Astrocyte (in vitro differentiated cells and primary cell): ENCODE measurements around the gene EML6. TPM values are rescaled to one million over a fixed set of nuclear protein-coding genes. Genes with fewer than 3 reads are reported as not detected.

Source experiments
- DNase-seq: peaks from one replicate; pipeline ENCODE4 v3.0.0-alpha.2; 2010; ENCODE audit warnings: low read depth
- FAIRE-seq: peaks from 2 replicates; lab custom pipeline; 2011; peaks lifted over from hg19 to GRCh38; lab: Jason Lieb, UNC
- H2AFZ ChIP-seq: 2 replicates; pipeline ENCODE4 v1.6.0; 2012; ENCODE audit warnings: low read depth, low read length, inconsistent platforms
- H3K27ac ChIP-seq: 2 replicates; pipeline ENCODE4 v1.5.1; 2011; ENCODE audit warnings: low read depth, low read length, inconsistent platforms
- H3K27me3 ChIP-seq: 2 replicates; pipeline ENCODE4 v1.6.0; 2011; ENCODE audit warnings: low read length, inconsistent platforms; ENCODE audit not compliant: insufficient read depth
- H3K36me3 ChIP-seq: 2 replicates; pipeline ENCODE4 v1.5.1; 2011; ENCODE audit warnings: low read length, inconsistent platforms; ENCODE audit not compliant: insufficient read depth
- H3K4me1 ChIP-seq: 2 replicates; pipeline ENCODE4 v1.5.1; 2011; ENCODE audit warnings: low read length, inconsistent platforms; ENCODE audit not compliant: insufficient read depth
- H3K4me2 ChIP-seq: 2 replicates; pipeline ENCODE4 v1.6.0; 2012; ENCODE audit warnings: low read length, inconsistent platforms
- H3K4me3 ChIP-seq: 2 replicates; pipeline ENCODE4 v1.5.1; 2011; ENCODE audit warnings: low read depth, mild to moderate bottlenecking, low read length, inconsistent platforms; ENCODE audit not compliant: insufficient read depth
- H3K79me2 ChIP-seq: 2 replicates; pipeline ENCODE4 v1.6.0; 2012; ENCODE audit warnings: mild to moderate bottlenecking, low read length, inconsistent platforms; ENCODE audit not compliant: insufficient read depth
- H3K9ac ChIP-seq: 2 replicates; pipeline ENCODE4 v1.6.0; 2012; ENCODE audit warnings: mild to moderate bottlenecking, low read length, inconsistent platforms
- H3K9me3 ChIP-seq: 2 replicates; pipeline ENCODE4 v1.5.1; 2012; ENCODE audit warnings: low read depth, mild to moderate bottlenecking, low read length, inconsistent platforms; ENCODE audit not compliant: insufficient read depth
- H4K20me1 ChIP-seq: 2 replicates; pipeline ENCODE4 v1.6.0; 2012; ENCODE audit warnings: low read length, inconsistent platforms; ENCODE audit not compliant: insufficient read depth
- H3K27ac Mint-ChIP-seq: one replicate; pipeline ENCODE4 v1.8.0; 2021; ENCODE audit warnings: mild to moderate bottlenecking, mixed read lengths; ENCODE audit not compliant: unreplicated experiment
- H3K27me3 Mint-ChIP-seq: one replicate; pipeline ENCODE4 v1.8.0; 2021; ENCODE audit warnings: low read depth, mixed read lengths; ENCODE audit not compliant: unreplicated experiment
- H3K36me3 Mint-ChIP-seq: one replicate; pipeline ENCODE4 v1.8.0; 2021; ENCODE audit warnings: low read depth, mixed read lengths; ENCODE audit not compliant: unreplicated experiment
- H3K4me1 Mint-ChIP-seq: one replicate; pipeline ENCODE4 v1.8.0; 2021; ENCODE audit warnings: low read depth, mixed read lengths; ENCODE audit not compliant: unreplicated experiment
- H3K4me3 Mint-ChIP-seq: one replicate; pipeline ENCODE4 v1.8.0; 2021; ENCODE audit warnings: mild to moderate bottlenecking, moderate library complexity, mixed read lengths; ENCODE audit not compliant: unreplicated experiment
- H3K9me3 Mint-ChIP-seq: one replicate; pipeline ENCODE4 v1.8.0; 2021; ENCODE audit warnings: mild to moderate bottlenecking, mixed read lengths; ENCODE audit not compliant: unreplicated experiment
- CTCF ChIP-seq: IDR thresholded peaks from 2 replicates; pipeline ENCODE4 v1.5.1; 2011; ENCODE audit warnings: low read depth, mild to moderate bottlenecking, inconsistent platforms, low read length, moderate library complexity; ENCODE audit not compliant: insufficient read depth
- EZH2 ChIP-seq: IDR thresholded peaks from 2 replicates; pipeline ENCODE4 v1.6.1; 2012; ENCODE audit warnings: mild to moderate bottlenecking, low read length, inconsistent platforms; ENCODE audit not compliant: insufficient read depth
- total RNA-seq: library from RNA; stranded (reverse); gene quantifications from 2 replicates; pipeline ENCODE4 v1.2.1, GENCODE V29; 2021

EML6 gene
- total RNA-seq, 1 donor from 2014 or later, result 0.23 TPM

GRCh38 chr2:54941248-54941984, 218.0 kb downstream of the EML6 start:
- H3K9me3 ChIP-seq, result no peaks in the 10 kb centered on the region
- no peaks in the 10 kb centered on the region for H4K20me1 ChIP-seq
- no peak overlapping the region for H3K9ac ChIP-seq
- Mint-ChIP-seq H3K36me3 (peaks cover 6% of the 10 kb centered on the region), H3K27ac (no peak overlapping the region), H3K4me1 (no peaks in the 10 kb centered on the region), H3K9me3 (peaks cover 2% of the 10 kb centered on the region), H3K4me3 (no peak overlapping the region), H3K27me3 (peaks cover 3% of the 10 kb centered on the region)
- TF ChIP-seq EZH2 (no peak), CTCF (no peak)
- H3K79me2 ChIP-seq, result no peaks in the 10 kb centered on the region
- no peak overlapping the region for H3K4me3 ChIP-seq
- H3K4me1 ChIP-seq, result no peaks in the 10 kb centered on the region
- H3K4me2 ChIP-seq, result no peak overlapping the region
- H3K27ac ChIP-seq, result no peak overlapping the region
- no peaks in the 10 kb centered on the region for H3K36me3 ChIP-seq
- no peak overlapping the region for H2AFZ ChIP-seq
- no peak for FAIRE-seq
- DNase-seq, result no peak
- H3K27me3 ChIP-seq, result peaks cover 2% of the 10 kb centered on the region

- TF ChIP-seq CTCF, result no peak
- TF ChIP-seq EZH2, result no peak
- Histone ChIP-seq H3K4me1 (no peaks in the 10 kb centered on the region), H3K27ac (no peak overlapping the region), H3K36me3 (no peaks in the 10 kb centered on the region), H3K79me2 (no peaks in the 10 kb centered on the region), H3K4me2 (no peak overlapping the region), H2AFZ (no peak overlapping the region), H3K9me3 (no peaks in the 10 kb centered on the region), H3K4me3 (no peak overlapping the region), H4K20me1 (no peaks in the 10 kb centered on the region), H3K27me3 (peaks cover 2% of the 10 kb centered on the region), H3K9ac (no peak overlapping the region)
- Mint-ChIP-seq H3K27ac (no peak overlapping the region), H3K36me3 (peaks cover 6% of the 10 kb centered on the region), H3K4me1 (no peaks in the 10 kb centered on the region), H3K4me3 (no peak overlapping the region), H3K27me3 (peaks cover 3% of the 10 kb centered on the region), H3K9me3 (peaks cover 2% of the 10 kb centered on the region)
- DNase-seq (no peak), FAIRE-seq (no peak)
These were observed 218.9 kb downstream of the EML6 start for GRCh38 chr2:54942373-54942772.

GRCh38 chr2:54944724-54945326, 221.4 kb downstream of the EML6 start:
- H3K79me2 ChIP-seq, result no peaks in the 10 kb centered on the region
- H3K27ac ChIP-seq, result no peak overlapping the region
- H3K9ac ChIP-seq, result no peak overlapping the region
- Mint-ChIP-seq H3K4me3 (no peak overlapping the region), H3K27me3 (peaks cover 8% of the 10 kb centered on the region), H3K9me3 (no peaks in the 10 kb centered on the region), H3K4me1 (no peaks in the 10 kb centered on the region), H3K27ac (no peak overlapping the region), H3K36me3 (no peaks in the 10 kb centered on the region)
- no peak overlapping the region for H2AFZ ChIP-seq
- no peak for TF ChIP-seq EZH2
- no peak for TF ChIP-seq CTCF
- DNase-seq (no peak), FAIRE-seq (no peak)
- no peaks in the 10 kb centered on the region for H3K9me3 ChIP-seq
- H3K4me2 ChIP-seq, result no peak overlapping the region
- H3K4me3 ChIP-seq, result no peak overlapping the region
- H3K36me3 ChIP-seq, result no peaks in the 10 kb centered on the region
- peaks cover 2% of the 10 kb centered on the region for H3K27me3 ChIP-seq
- no peaks in the 10 kb centered on the region for H4K20me1 ChIP-seq
- H3K4me1 ChIP-seq, result no peaks in the 10 kb centered on the region
